ENCODE data around the gene FUBP3.

GRCh38 chr9:130634801-130635200 lies 55.4 kb downstream of the FUBP3 start:
- TF ChIP-seq CTCF (IDR thresholded peaks at IDR 0.05): no peak
- TF ChIP-seq POLR2A (IDR thresholded peaks at IDR 0.05): no peak

Measured in gastroesophageal sphincter (tissue), 3 donors.